DND-41 (cell line): Measurements from ENCODE around the gene MAP3K7CL.

ENCODE experiments used
- ATAC-seq: fragments of 200-7000 bp; cut with Tn5 transposase; 3 replicates; pipeline ENCODE4 v1.9.1; 2021; ENCODE audit warnings: low read depth; ENCODE audit not compliant: insufficient read depth
- DNase-seq: peaks from one replicate; pipeline ENCODE4 v3.0.0-alpha.2; 2020
- H2AFZ ChIP-seq: 2 replicates; pipeline ENCODE4 v1.6.0; 2012; ENCODE audit warnings: low read depth, low read length
- H3K27ac ChIP-seq: 2 replicates; pipeline ENCODE4 v1.5.1; 2012; ENCODE audit warnings: low read length, inconsistent platforms
- H3K27me3 ChIP-seq: fragments of 200-600 bp; sonication (generic); 2 replicates; pipeline ENCODE4 v1.6.0; 2012; ENCODE audit warnings: low read length, mild to moderate bottlenecking, inconsistent platforms; ENCODE audit not compliant: insufficient read depth, poor library complexity
- H3K36me3 ChIP-seq: 2 replicates; pipeline ENCODE4 v1.5.1; 2012; ENCODE audit warnings: low read length, inconsistent platforms; ENCODE audit not compliant: insufficient read depth
- H3K4me1 ChIP-seq: 2 replicates; pipeline ENCODE4 v1.5.1; 2012; ENCODE audit warnings: mild to moderate bottlenecking, low read length; ENCODE audit not compliant: insufficient read depth
- H3K4me2 ChIP-seq: 2 replicates; pipeline ENCODE4 v1.6.0; 2012; ENCODE audit warnings: mild to moderate bottlenecking, moderate library complexity, low read length, inconsistent platforms; ENCODE audit not compliant: insufficient read depth
- H3K4me3 ChIP-seq, 2 experiments: fragments of 200-600 bp in 1 of 2; shearing (Covaris generic) in 1 of 2; 2 replicates each; pipeline ENCODE4 v1.5.1; 2012 to 2016; ENCODE audit warnings: inconsistent platforms in 2 of 2, low read length in 2 of 2, mild to moderate bottlenecking in 2 of 2, low read depth in 1 of 2, moderate library complexity in 1 of 2
- H3K79me2 ChIP-seq: 2 replicates; pipeline ENCODE4 v1.6.0; 2012; ENCODE audit warnings: low read length, inconsistent platforms; ENCODE audit not compliant: insufficient read depth
- H3K9ac ChIP-seq: 2 replicates; pipeline ENCODE4 v1.6.0; 2012; ENCODE audit warnings: low read depth, mild to moderate bottlenecking, inconsistent platforms, low read length, moderate library complexity
- H3K9me3 ChIP-seq: 2 replicates; pipeline ENCODE4 v1.5.1; 2012; ENCODE audit warnings: low read length, moderate library complexity, mild to moderate bottlenecking, inconsistent platforms; ENCODE audit not compliant: insufficient read depth, severe bottlenecking
- H4K20me1 ChIP-seq: 2 replicates; pipeline ENCODE4 v1.6.0; 2012; ENCODE audit warnings: low read length; ENCODE audit not compliant: insufficient read depth
- CTCF ChIP-seq: IDR thresholded peaks from 2 replicates; pipeline ENCODE4 v1.5.1; 2012; ENCODE audit warnings: borderline replicate concordance, low read length, moderate library complexity, mild to moderate bottlenecking; ENCODE audit not compliant: poor library complexity, severe bottlenecking; ENCODE audit errors: extremely low read depth
- EZH2 ChIP-seq: IDR thresholded peaks from 3 replicates; pipeline ENCODE4 v1.6.1; 2012; ENCODE audit warnings: borderline replicate concordance, low read depth, mild to moderate bottlenecking, moderate library complexity, low read length, inconsistent platforms; ENCODE audit not compliant: severe bottlenecking

Gene MAP3K7CL

GRCh38 chr21:29194342-29194741 lies 63.9 kb downstream of the MAP3K7CL start:
- Histone ChIP-seq H3K79me2 (no peaks in the 10 kb centered on the region), H4K20me1 (no peaks in the 10 kb centered on the region), H3K4me1 (no peaks in the 10 kb centered on the region), H3K36me3 (no peaks in the 10 kb centered on the region), H3K9me3 (no peaks in the 10 kb centered on the region), H3K27me3 (no peaks in the 10 kb centered on the region), H3K9ac (no peak overlapping the region), H2AFZ (no peak overlapping the region), H3K4me3 (no peak overlapping the region), H3K4me2 (no peak overlapping the region), H3K27ac (no peak overlapping the region)
- ATAC-seq, result no peak
- TF ChIP-seq EZH2, result no peak
- TF ChIP-seq CTCF, result no peak
- DNase-seq, result no peak

- no peak overlapping the region for H2AFZ ChIP-seq
- H3K27ac ChIP-seq, result no peak overlapping the region
- TF ChIP-seq CTCF, result no peak
- TF ChIP-seq EZH2, result no peak
- ATAC-seq (no peak), DNase-seq (no peak)
- no peaks in the 10 kb centered on the region for H3K27me3 ChIP-seq
- no peaks in the 10 kb centered on the region for H4K20me1 ChIP-seq
- no peak overlapping the region for H3K4me2 ChIP-seq
- no peak overlapping the region for H3K4me3 ChIP-seq
- H3K36me3 ChIP-seq, result no peaks in the 10 kb centered on the region
- no peak overlapping the region for H3K9ac ChIP-seq
- H3K9me3 ChIP-seq, result no peaks in the 10 kb centered on the region
- H3K79me2 ChIP-seq, result no peaks in the 10 kb centered on the region
- H3K4me1 ChIP-seq, result no peaks in the 10 kb centered on the region
Measured at GRCh38 chr21:29194847-29195246, 64.4 kb downstream of the MAP3K7CL start.

- no peaks in the 10 kb centered on the region for H3K79me2 ChIP-seq
- DNase-seq, result no peak
- H4K20me1 ChIP-seq, result no peaks in the 10 kb centered on the region
- no peaks in the 10 kb centered on the region for H3K27me3 ChIP-seq
- peak; percentile 66 for ATAC-seq
- H2AFZ ChIP-seq, result no peak overlapping the region
- H3K36me3 ChIP-seq, result no peaks in the 10 kb centered on the region
- H3K9ac ChIP-seq, result no peak overlapping the region
- TF ChIP-seq EZH2 (no peak), CTCF (peak; percentile 8)
- no peak overlapping the region for H3K4me2 ChIP-seq
- H3K27ac ChIP-seq, result no peak overlapping the region
- H3K9me3 ChIP-seq, result peaks cover 4% of the 10 kb centered on the region
- no peak overlapping the region for H3K4me3 ChIP-seq
- no peaks in the 10 kb centered on the region for H3K4me1 ChIP-seq
Measured at GRCh38 chr21:29195981-29196669, 65.7 kb downstream of the MAP3K7CL start.

- H3K27me3 ChIP-seq, result no peaks in the 10 kb centered on the region
- H3K27ac ChIP-seq, result no peak overlapping the region
- TF ChIP-seq EZH2, result no peak
- no peak for TF ChIP-seq CTCF
- H3K36me3 ChIP-seq, result no peaks in the 10 kb centered on the region
- no peak overlapping the region for H3K4me2 ChIP-seq
- H2AFZ ChIP-seq, result no peak overlapping the region
- no peak for ATAC-seq
- H3K4me3 ChIP-seq, result no peak overlapping the region
- H3K4me1 ChIP-seq, result no peaks in the 10 kb centered on the region
- peaks cover 6% of the 10 kb centered on the region for H3K9me3 ChIP-seq
- no peaks in the 10 kb centered on the region for H3K79me2 ChIP-seq
- no peak for DNase-seq
- no peak overlapping the region for H3K9ac ChIP-seq
- H4K20me1 ChIP-seq, result no peaks in the 10 kb centered on the region
Measured at GRCh38 chr21:29196670-29197191, 66.3 kb downstream of the MAP3K7CL start.
